IPS-18c (cell line): ENCODE measurements around the gene KPNA4.
"Not testable (repeated sequence)": the region's sequence is repeated elsewhere in the genome, so short reads cannot be mapped to it uniquely, and the experiment has no call there.

Source experiments
- H3K4me3 ChIP-seq: 2 replicates; pipeline ENCODE4 v1.7.0; 2013; ENCODE audit warnings: low read depth, mild to moderate bottlenecking, low read length, moderate library complexity; ENCODE audit not compliant: insufficient read depth
- H3K9me3 ChIP-seq: one replicate; pipeline ENCODE4 v1.6.1; 2013; ENCODE audit warnings: mild to moderate bottlenecking, low read length, moderate library complexity; ENCODE audit not compliant: control insufficient read depth, insufficient read depth

The KPNA4 gene

DNA sequence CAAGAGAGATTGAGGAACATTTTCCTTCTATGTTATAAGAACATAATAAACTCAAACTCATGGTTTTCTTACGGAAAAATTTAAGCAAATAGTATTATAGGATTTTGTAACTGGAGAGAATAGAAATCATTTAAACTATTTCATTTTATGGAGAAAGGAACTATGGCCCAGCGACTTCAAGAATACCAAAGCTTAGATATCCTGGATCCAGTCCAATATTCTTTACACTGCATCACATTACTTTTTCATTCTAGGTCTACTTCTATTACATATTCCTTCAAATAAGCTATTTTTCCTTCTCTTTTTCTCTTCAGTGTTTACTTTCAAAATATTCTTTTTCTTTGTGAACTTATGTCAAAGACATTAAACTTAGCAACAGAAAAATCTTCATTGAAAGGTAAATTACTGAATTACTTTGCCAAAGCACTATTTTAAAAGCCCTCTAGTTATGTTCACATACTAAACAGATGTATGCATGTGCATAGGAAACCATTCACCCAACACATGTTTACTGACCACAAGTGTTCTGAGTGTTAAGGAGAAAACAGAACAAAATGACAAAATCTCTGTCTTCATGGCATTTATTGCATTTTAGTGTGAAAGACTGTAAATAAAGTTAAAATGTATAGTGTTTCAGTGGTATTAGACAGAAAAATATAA lies 20.4 kb downstream of the KPNA4 start:
- Histone ChIP-seq H3K4me3 (no peak overlapping the region), H3K9me3 (no peaks in the 10 kb centered on the region)

DNA sequence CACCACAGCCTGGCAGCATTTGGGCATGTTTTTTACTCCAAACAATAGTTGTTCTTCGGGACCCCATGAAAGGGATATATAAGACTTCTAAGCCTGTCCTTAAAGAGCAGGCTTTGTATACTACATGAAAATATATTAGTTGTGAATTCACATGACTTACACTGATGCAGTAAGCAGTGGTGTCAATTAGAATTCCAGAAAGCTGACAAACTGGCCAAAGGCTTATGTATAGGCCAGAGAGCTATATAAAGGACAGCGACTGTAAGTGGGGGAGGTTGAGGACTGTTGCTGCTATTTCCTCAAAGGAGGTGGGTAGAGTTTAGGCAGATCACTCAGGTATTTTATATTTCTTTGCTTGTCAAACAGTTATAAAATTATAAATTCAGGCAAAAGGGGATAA lies 24.8 kb downstream of the KPNA4 start:
- no peaks in the 10 kb centered on the region for H3K9me3 ChIP-seq

DNA sequence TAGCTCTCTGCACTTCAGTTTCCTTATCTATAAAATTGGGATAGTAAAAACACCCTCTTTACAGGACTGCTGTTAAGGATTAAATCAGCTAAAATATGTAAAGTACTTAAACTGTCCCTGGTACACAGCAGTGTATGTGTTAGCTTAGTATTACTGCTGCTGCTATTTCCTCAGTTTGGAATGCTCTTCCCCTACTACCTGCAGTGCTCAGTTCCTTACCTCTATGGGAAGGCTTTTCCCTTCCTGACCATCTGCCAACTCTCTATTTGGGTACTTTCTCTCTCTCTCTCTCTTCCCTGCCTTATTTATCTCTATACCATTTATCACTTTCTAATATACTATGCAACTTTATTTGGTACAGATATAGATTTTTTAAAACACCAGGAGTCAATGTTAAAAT lies 26.5 kb downstream of the KPNA4 start:
- Histone ChIP-seq H3K4me3 (no peak overlapping the region), H3K9me3 (no peaks in the 10 kb centered on the region)

More for the DNA sequence above, 24.8 kb downstream of the KPNA4 start:
- H3K4me3 ChIP-seq = no peak overlapping the region

DNA sequence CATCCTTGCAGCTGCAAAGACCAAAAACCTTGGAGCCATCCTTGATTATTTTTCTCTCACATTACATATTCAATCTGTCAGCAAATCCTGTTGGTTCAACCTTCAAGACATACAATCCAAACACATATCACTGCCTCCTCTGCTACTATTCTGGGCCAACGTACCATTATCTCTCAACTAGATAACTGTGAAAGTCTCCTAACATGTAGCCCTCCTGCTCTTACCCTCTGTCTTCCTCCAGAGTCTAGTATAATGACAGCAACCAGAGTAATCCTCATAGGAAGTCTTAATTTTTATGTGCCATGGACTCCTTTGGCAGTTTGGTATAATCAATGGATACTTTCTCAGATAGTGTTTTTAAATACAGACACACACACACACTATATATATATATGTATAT lies 27.6 kb downstream of the KPNA4 start:
- no peaks in the 10 kb centered on the region for H3K9me3 ChIP-seq
- no peak overlapping the region for H3K4me3 ChIP-seq

DNA sequence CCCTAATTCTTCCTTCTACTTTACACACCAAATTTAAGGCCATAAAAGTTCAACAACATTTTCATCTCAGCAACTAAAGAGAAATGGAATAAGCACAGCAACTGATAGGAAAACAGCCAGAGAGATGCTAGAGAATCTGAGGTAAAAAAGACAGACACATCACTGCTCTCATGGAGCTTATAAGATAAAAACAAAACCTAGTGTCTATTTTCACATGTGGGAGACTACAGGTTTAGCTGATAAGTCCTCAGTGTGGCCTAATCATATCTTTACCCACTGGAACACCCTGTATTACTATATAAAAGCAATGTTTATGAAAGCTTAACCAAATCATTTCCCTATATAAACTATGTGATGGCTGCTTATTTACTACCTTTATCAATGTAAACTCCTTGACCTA lies 33.0 kb downstream of the KPNA4 start:
- H3K9me3 ChIP-seq = no peaks in the 10 kb centered on the region
- no peak overlapping the region for H3K4me3 ChIP-seq

DNA sequence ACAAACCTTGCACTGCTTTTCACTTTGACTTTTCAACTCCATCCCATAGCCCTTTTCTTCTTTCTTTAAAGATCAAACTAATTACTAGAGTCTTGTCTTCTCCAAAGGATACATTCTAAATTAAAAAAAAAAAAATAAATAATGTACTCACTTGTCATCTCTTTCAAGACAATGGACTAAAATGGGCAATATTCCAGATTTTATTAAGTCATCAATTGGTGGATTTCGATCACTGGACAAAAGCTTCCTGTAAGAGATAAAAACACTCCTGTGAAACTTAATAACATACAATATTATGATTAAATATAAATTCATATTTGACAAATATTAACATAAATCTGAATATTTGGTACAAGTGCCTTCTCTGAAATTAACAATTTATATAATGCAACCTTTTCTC lies 34.1 kb downstream of the KPNA4 start:
- Histone ChIP-seq H3K9me3 (no peaks in the 10 kb centered on the region), H3K4me3 (no peak overlapping the region)

DNA sequence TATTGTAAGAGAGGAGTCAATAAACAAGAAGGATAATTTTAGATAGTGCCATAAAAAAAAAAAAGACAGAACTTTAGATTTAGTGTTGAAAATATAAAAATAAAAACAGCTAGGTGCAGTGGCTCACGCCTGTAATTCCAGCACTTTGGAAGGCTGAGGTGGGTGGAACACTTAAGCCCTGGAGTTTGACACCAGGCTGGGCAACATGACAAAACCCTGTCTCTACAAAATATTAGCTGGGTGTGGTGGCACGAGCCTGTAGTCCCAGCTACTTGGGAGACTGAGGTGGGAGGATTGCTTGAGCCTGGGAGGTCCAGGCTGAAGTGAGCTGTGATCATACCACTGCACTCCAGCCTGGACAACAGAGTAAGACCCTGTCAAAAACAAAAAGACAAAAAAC lies 49.0 kb downstream of the KPNA4 start:
- H3K9me3 ChIP-seq, H3K4me3 ChIP-seq: not testable (repeated sequence)

DNA sequence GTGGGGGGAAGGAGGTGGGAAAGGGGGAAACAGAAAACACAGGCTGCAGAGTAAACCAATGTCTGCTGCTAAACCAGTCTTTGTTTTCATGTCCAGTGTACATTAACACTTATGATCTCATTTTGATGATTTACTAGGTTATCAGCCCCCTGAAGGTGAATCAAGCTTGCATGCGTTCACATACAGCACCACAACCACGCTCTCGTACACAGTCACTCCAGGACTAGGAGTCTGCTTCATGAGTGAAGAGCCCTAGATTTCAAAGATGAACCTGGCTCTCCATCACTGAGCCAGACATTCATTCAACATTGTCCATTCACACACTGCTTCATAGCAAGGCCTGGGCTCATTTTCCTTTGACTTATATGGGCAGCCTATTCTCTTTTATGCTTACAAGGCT lies 64.0 kb downstream of the KPNA4 start:
- no peaks in the 10 kb centered on the region for H3K9me3 ChIP-seq
- no peak overlapping the region for H3K4me3 ChIP-seq

DNA sequence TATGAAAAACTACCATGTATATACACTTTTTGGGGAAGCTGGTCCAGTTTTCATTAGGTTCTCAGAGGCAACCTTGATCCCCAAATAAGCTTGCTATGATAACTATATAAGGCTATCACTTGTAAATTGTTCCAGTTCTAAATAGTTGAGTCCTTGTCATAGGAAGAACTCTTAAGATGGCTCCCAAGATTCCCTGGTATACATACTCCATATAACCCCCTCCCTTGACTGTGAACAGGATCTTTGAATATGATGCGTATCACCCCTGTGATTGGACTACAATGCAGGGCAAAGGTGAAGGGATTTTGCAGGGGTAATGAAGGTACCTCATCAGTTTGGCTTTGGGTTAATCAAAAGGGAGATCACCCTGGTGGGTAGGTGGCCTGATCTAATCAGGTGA lies 67.2 kb downstream of the KPNA4 start:
- Histone ChIP-seq H3K9me3 (no peaks in the 10 kb centered on the region), H3K4me3 (no peak overlapping the region)

DNA sequence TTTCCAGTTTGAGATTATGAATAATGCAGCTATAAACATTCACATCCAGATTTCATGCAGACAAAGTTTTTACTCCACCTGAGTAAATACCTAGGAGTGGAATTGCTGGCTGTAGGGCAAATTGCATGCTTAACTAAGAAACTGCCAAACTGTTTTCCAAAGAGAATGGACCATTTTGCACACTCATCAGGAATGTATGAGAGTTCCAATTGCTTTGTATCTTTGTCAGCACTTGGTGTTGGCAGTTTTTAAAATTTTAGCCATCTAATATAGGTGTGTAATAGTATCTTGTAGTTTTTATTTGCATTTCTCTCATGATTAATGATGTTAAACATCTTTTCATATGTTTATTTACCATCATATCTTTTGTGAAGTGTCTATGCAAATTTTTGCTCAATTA lies 75.2 kb downstream of the KPNA4 start:
- H3K9me3 ChIP-seq = no peaks in the 10 kb centered on the region
- H3K4me3 ChIP-seq = no peak overlapping the region

DNA sequence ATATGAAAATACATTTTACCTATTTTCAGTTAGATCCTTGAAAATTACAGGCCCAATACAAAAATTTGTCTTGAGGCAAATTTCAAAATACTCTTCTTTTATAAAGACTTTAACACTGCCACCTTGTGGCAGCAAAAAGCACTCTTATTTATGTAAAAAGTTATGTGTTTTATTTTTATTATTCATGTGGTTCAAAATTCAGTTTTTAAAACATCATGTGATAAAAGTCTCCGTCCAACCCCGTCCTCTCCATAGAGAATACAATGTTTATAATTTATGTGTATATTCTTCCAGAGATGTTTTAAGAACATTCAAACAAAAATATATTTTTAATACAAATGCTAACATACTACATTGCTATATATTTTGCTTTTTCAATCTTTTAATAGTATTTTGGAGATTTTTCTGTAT lies 78.9 kb downstream of the KPNA4 start:
- H3K9me3 ChIP-seq = no peaks in the 10 kb centered on the region
- no peak overlapping the region for H3K4me3 ChIP-seq

DNA sequence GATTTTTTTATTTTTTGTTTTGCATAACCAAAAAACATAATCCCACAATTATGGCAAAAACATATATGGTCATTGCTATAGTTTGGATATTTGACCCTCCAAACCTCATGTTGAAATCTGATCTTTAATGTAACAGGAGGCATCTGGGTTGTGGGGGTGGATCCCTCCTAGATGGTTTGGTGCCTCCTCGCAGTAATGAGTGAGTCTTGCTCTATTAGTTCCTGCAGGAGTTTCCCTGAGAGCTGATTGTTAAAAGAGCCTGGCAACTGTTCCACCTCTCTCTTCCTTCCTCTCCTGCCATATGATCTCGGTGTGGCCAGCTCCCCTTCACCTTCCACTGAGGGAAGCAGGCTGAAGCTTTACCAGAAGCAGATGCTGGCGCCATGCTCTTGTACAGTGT lies 82.6 kb downstream of the KPNA4 start:
- Histone ChIP-seq H3K9me3 (no peaks in the 10 kb centered on the region), H3K4me3 (no peak overlapping the region)

DNA sequence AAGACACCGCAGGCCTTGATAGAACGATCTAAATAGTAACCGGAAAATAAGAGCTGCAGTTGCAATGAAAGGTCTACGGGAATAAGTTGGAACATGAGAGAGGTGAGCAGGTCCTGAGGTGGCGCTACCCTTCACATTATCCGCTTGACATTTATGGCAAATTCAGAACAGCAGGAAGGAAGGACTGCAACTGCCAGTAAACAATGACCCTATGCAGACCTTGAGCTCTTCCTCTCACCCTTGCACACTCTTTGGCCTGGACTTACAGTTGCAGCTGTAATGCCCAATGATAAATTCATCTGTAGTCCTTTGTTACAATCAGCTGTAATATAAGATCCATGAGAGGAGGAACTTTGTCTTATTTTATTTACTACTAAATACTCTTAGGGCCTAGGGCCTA lies 83.5 kb downstream of the KPNA4 start:
- Histone ChIP-seq H3K9me3 (no peaks in the 10 kb centered on the region), H3K4me3 (no peak overlapping the region)

DNA sequence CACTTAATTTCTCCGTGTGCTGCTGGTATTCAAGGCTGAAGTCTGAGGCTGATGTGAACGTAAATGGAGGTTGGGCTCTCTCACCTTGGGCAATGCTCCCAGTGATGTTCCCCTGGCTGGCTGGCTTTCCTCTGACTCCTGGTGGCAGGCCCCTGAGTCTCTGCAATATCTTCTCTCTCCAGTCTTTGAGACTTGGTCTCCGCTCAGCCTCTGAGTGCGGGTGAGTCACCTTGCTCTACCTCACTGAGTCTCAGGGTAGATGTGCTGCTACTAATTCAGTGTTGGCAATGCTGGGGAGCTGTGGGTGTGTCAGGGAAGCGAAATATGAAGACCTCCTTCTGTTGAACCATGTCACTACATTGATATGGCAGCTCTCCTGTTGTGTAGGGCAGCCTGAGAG lies 84.4 kb downstream of the KPNA4 start:
- Histone ChIP-seq H3K4me3 (no peak overlapping the region), H3K9me3 (no peaks in the 10 kb centered on the region)

DNA sequence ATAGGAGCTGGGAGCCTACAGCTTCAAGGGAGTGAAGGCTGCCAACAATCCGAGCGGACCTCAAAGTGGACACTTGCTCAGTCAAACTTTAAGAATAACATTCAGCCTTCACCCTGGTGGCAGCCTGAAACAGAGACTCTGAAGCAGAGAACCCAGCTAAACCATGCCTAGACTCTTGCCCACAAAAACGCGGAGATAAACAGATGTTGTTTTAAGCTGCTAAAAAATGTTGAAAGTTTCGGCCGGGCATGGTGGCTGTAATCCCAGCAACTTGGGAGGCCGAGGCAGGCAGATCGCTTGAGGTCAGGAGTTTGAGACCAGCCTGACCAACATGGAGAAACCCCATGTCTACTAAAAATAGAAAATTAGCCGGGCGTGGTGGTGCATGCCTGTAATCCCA lies 86.0 kb downstream of the KPNA4 start:
- H3K9me3 ChIP-seq = no peaks in the 10 kb centered on the region
- no peak overlapping the region for H3K4me3 ChIP-seq

DNA sequence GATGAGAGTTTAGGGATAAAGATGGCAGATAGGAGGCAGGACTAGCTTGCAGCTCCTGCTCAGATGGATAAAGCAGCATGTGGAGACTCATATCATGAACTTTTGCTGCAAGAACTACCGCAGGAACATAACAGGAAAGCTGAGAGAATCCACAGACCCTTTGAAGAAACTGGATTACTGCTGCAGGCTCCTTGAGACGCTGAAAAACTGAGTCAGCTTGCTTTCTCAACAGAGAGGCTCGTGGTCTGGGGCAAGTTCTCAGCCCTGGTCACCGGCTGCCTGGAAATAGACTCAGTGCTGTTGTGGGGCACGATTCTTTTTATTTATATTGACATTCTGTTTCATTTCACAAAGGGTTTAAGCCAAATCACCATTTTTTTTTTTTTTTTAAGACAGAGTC lies 87.0 kb downstream of the KPNA4 start:
- no peaks in the 10 kb centered on the region for H3K9me3 ChIP-seq
- no peak overlapping the region for H3K4me3 ChIP-seq

DNA sequence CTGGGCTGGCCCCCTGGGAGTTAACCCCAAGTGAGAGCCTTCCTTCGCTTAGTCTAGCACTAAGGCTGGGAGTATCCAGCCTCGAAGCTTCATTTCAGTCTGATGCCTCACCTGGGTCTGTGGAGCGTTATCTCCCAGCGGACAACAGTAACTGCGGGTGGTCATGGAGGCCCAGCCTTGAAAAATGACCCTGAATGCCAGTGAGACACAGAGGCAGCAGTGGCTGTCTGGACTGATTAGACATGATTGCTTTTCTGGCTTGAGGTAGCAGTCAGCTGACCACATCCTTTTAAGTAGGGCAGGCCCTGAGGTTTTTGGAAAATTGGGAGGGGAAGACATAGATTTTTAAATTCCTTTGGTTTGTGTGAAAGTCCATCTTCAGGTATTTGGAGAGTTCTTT lies 87.6 kb downstream of the KPNA4 start:
- H3K4me3 ChIP-seq = no peak overlapping the region
- no peaks in the 10 kb centered on the region for H3K9me3 ChIP-seq

DNA sequence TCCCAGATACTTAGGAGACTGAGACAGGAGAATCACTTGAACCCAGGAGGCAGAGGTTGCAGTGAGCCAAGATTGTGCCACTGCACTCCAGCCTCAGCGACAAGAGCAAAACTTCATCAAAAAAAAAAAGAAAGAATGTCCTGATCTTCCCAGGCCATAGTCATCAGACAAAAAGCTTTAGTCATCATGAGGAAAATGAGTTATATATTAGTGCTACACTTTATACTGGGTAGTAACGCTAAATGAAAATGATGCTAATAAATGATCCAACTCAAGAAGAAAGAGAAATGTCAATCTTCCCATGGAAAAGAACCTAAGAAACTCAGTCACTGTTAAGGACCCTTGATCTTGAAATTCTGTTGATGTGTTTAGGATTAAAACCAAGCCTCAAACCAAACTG lies 89.5 kb downstream of the KPNA4 start:
- Histone ChIP-seq H3K4me3 (no peak overlapping the region), H3K9me3 (no peaks in the 10 kb centered on the region)

DNA sequence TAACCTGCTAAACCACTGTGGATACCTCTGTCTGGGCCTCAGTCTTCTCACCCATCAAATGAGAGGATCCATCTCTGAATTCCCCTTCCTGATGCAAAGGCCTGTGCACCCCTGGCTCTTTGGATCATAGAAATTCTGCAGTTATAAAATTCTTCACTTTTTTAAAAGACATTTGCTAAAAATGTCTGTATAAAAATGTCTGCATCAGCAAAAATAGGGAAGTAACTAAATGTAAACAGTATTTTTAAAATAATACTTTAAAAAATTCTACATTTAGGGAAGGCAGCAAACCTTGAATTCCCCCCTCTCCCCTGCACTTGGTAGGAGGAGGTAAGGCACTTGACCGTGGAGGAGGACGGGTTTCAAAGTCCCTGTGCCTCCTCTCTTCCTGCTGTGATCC lies 90.2 kb downstream of the KPNA4 start:
- Histone ChIP-seq H3K4me3 (no peak overlapping the region), H3K9me3 (no peaks in the 10 kb centered on the region)
